Glutamatergic neuron (in vitro differentiated cells): ENCODE results near the gene PTPN4. TPM values are rescaled to one million over a fixed set of nuclear protein-coding genes. Genes with fewer than 3 reads are reported as not detected.

ENCODE experiments used
- DNase-seq: peaks from one replicate; pipeline ENCODE4 v3.0.0; 2022
- H3K27ac Mint-ChIP-seq: one replicate; pipeline ENCODE4 v1.8.0; 2020; ENCODE audit warnings: mild to moderate bottlenecking, mixed read lengths, inconsistent platforms; ENCODE audit not compliant: unreplicated experiment
- H3K27me3 Mint-ChIP-seq: one replicate; pipeline ENCODE4 v1.8.0; 2020; ENCODE audit warnings: mild to moderate bottlenecking, moderate library complexity, mixed read lengths, inconsistent platforms; ENCODE audit not compliant: unreplicated experiment
- H3K36me3 Mint-ChIP-seq: one replicate; pipeline ENCODE4 v1.8.0; 2020; ENCODE audit warnings: mild to moderate bottlenecking, mixed read lengths, inconsistent platforms; ENCODE audit not compliant: unreplicated experiment
- H3K4me1 Mint-ChIP-seq: one replicate; pipeline ENCODE4 v1.8.0; 2020; ENCODE audit warnings: mild to moderate bottlenecking, low read depth, mixed read lengths, inconsistent platforms; ENCODE audit not compliant: unreplicated experiment
- H3K4me3 Mint-ChIP-seq: one replicate; pipeline ENCODE4 v1.8.0; 2020; ENCODE audit warnings: mild to moderate bottlenecking, mixed read lengths, inconsistent platforms; ENCODE audit not compliant: unreplicated experiment
- H3K9me3 Mint-ChIP-seq: one replicate; pipeline ENCODE4 v1.8.0; 2020; ENCODE audit warnings: mild to moderate bottlenecking, moderate library complexity, mixed read lengths, inconsistent platforms; ENCODE audit not compliant: unreplicated experiment
- CTCF ChIP-seq: fragments of 200-600 bp; sonication (generic); IDR thresholded peaks from one replicate; pipeline ENCODE4 v1.5.0; 2021; ENCODE audit not compliant: partially characterized antibody, unreplicated experiment
- total RNA-seq: library from RNA; stranded (reverse); fragmentation: NEBNext Ultra II Directional; extraction: Animal tissue kit (Norgen Biotek cat#: 25700); gene quantifications from one replicate; pipeline ENCODE4 v1.2.1, GENCODE V29; 2021; ENCODE audit not compliant: unreplicated experiment

The PTPN4 gene
- total RNA-seq, 1 donor from 2014 or later = 91.7 TPM

GRCh38 chr2:119768742-119769141 is 9.0 kb downstream of the PTPN4 start:
- H3K9me3 Mint-ChIP-seq = no peaks in the 10 kb centered on the region
- H3K36me3 Mint-ChIP-seq = no peaks in the 10 kb centered on the region
- no peak overlapping the region for H3K4me3 Mint-ChIP-seq
- H3K27me3 Mint-ChIP-seq = no peaks in the 10 kb centered on the region
- no peak for TF ChIP-seq CTCF
- H3K4me1 Mint-ChIP-seq = peaks cover 32% of the 10 kb centered on the region
- DNase-seq = no peak
- no peak overlapping the region for H3K27ac Mint-ChIP-seq

GRCh38 chr2:119769645-119770044 is 9.9 kb downstream of the PTPN4 start:
- TF ChIP-seq CTCF = no peak
- Mint-ChIP-seq H3K9me3 (no peaks in the 10 kb centered on the region), H3K4me3 (no peak overlapping the region), H3K27ac (no peak overlapping the region), H3K27me3 (no peaks in the 10 kb centered on the region), H3K4me1 (peaks cover 25% of the 10 kb centered on the region), H3K36me3 (no peaks in the 10 kb centered on the region)
- DNase-seq = no peak

GRCh38 chr2:119771331-119771730 is 11.6 kb downstream of the PTPN4 start:
- Mint-ChIP-seq H3K4me1 (peaks cover 14% of the 10 kb centered on the region), H3K27me3 (no peaks in the 10 kb centered on the region), H3K4me3 (no peak overlapping the region), H3K27ac (no peak overlapping the region), H3K9me3 (no peaks in the 10 kb centered on the region), H3K36me3 (no peaks in the 10 kb centered on the region)
- DNase-seq = no peak
- TF ChIP-seq CTCF = no peak

- H3K9me3 Mint-ChIP-seq = no peaks in the 10 kb centered on the region
- no peak overlapping the region for H3K4me3 Mint-ChIP-seq
- no peak for TF ChIP-seq CTCF
- peaks cover 11% of the 10 kb centered on the region for H3K4me1 Mint-ChIP-seq
- DNase-seq = no peak
- H3K27me3 Mint-ChIP-seq = peaks cover 2% of the 10 kb centered on the region
- no peak overlapping the region for H3K27ac Mint-ChIP-seq
- no peaks in the 10 kb centered on the region for H3K36me3 Mint-ChIP-seq
These were observed 12.4 kb downstream of the PTPN4 start for GRCh38 chr2:119772128-119772527.

GRCh38 chr2:119772767-119773166 is 13.0 kb downstream of the PTPN4 start:
- no peak for TF ChIP-seq CTCF
- H3K27ac Mint-ChIP-seq = no peak overlapping the region
- no peak for DNase-seq
- no peaks in the 10 kb centered on the region for H3K9me3 Mint-ChIP-seq
- peaks cover 11% of the 10 kb centered on the region for H3K4me1 Mint-ChIP-seq
- no peaks in the 10 kb centered on the region for H3K36me3 Mint-ChIP-seq
- no peak overlapping the region for H3K4me3 Mint-ChIP-seq
- peaks cover 2% of the 10 kb centered on the region for H3K27me3 Mint-ChIP-seq
